ENCODE data around the gene USP38.
A peak's percentile ranks its signal among the peaks of the same experiment; 100 is the strongest.
"Not testable (repeated sequence)": the region's sequence is repeated elsewhere in the genome, so short reads cannot be mapped to it uniquely, and the experiment has no call there.

The USP38 gene

GRCh38 chr4:143184503-143185252, at the start of gene USP38:
USP38 (plus strand) TSS chr4:143184917; CDS start chr4:143185451, 534 bp downstream.
- DNase-seq (ENCODE audit: low spot score) = peak; percentile 97

GRCh38 chr4:143135358-143135757, 49.4 kb upstream of the USP38 start:
- DNase-seq (ENCODE audit: low spot score) = no peak

GRCh38 chr4:143140696-143141095, 44.0 kb upstream of the USP38 start:
- DNase-seq (ENCODE audit: low spot score) = no peak

- no peak for DNase-seq (ENCODE audit: low spot score)
Measured at GRCh38 chr4:143148521-143148920, 36.2 kb upstream of the USP38 start.

GRCh38 chr4:143156853-143157252, 27.9 kb upstream of the USP38 start:
- no peak for DNase-seq (ENCODE audit: low spot score)

GRCh38 chr4:143163614-143164013, 21.1 kb upstream of the USP38 start:
- DNase-seq (ENCODE audit: low spot score) = peak; percentile 28

GRCh38 chr4:143166722-143167121, 18.0 kb upstream of the USP38 start:
- DNase-seq (ENCODE audit: low spot score) = not testable (repeated sequence)

- no peak for DNase-seq (ENCODE audit: low spot score)
Measured at GRCh38 chr4:143178923-143179322, 5.8 kb upstream of the USP38 start.

- DNase-seq (ENCODE audit: low spot score) = no peak
Measured at GRCh38 chr4:143183513-143184216, 1.1 kb upstream of the USP38 start.

GRCh38 chr4:143184217-143184502, 557 bp upstream of the USP38 start:
- no peak for DNase-seq (ENCODE audit: low spot score)

GRCh38 chr4:143185253-143186107, 763 bp downstream of the USP38 start:
- peak; percentile 26 for DNase-seq (ENCODE audit: low spot score)

GRCh38 chr4:143186212-143186611, 1.5 kb downstream of the USP38 start:
- peak; percentile 30 for DNase-seq (ENCODE audit: low spot score)

- peak; percentile 10 for DNase-seq (ENCODE audit: low spot score)
Measured at GRCh38 chr4:143186649-143187048, 1.9 kb downstream of the USP38 start.

GRCh38 chr4:143188136-143189088, 3.7 kb downstream of the USP38 start:
- peak; percentile 25 for DNase-seq (ENCODE audit: low spot score)

- no peak for DNase-seq (ENCODE audit: low spot score)
Measured at GRCh38 chr4:143189528-143189927, 4.8 kb downstream of the USP38 start.

GRCh38 chr4:143195581-143195980, 10.9 kb downstream of the USP38 start:
- no peak for DNase-seq (ENCODE audit: low spot score)

- DNase-seq (ENCODE audit: low spot score) = no peak
Measured at GRCh38 chr4:143196323-143196722, 11.6 kb downstream of the USP38 start.

- no peak for DNase-seq (ENCODE audit: low spot score)
Measured at GRCh38 chr4:143199503-143199902, 14.8 kb downstream of the USP38 start.

GRCh38 chr4:143202824-143203223, 18.1 kb downstream of the USP38 start:
- DNase-seq (ENCODE audit: low spot score) = no peak

GRCh38 chr4:143203577-143203976, 18.9 kb downstream of the USP38 start:
- no peak for DNase-seq (ENCODE audit: low spot score)

- DNase-seq (ENCODE audit: low spot score) = no peak
Measured at GRCh38 chr4:143207555-143207954, 22.8 kb downstream of the USP38 start.

GRCh38 chr4:143212566-143212965, 27.8 kb downstream of the USP38 start:
- DNase-seq (ENCODE audit: low spot score) = no peak
